Measurements from ENCODE around the gene PDE3A. TPM values are rescaled to one million over a fixed set of nuclear protein-coding genes. Genes with fewer than 3 reads are reported as not detected.

The PDE3A gene
- total and polyA plus RNA-seq, 3 donors from 2014 or later = 1.6 to 4.8 (median 2.7) TPM

GRCh38 chr12:20495997-20496396 is 127.7 kb downstream of the PDE3A start:
- Histone ChIP-seq H3K9me3 (no peaks in the 10 kb centered on the region), H3K27ac (no peak overlapping the region), H3K4me3 (no peak overlapping the region), H3K36me3 (ENCODE audit: low read depth, missing control alignments) (no peaks in the 10 kb centered on the region), H3K27me3 (no peaks in the 10 kb centered on the region), H3K4me1 (no peaks in the 10 kb centered on the region)
- no peak for TF ChIP-seq POLR2A (IDR thresholded peaks at IDR 0.05)
- no peak for TF ChIP-seq CTCF (IDR thresholded peaks at IDR 0.05)
- DNase-seq = no peak
- 88% methylated on average over 1 of the region's 1 CpG for WGBS, 2 donors
- intact Hi-C loops (cut with DNase I; ENCODE audit: low total_unique reads) = no loop called here

DNA sequence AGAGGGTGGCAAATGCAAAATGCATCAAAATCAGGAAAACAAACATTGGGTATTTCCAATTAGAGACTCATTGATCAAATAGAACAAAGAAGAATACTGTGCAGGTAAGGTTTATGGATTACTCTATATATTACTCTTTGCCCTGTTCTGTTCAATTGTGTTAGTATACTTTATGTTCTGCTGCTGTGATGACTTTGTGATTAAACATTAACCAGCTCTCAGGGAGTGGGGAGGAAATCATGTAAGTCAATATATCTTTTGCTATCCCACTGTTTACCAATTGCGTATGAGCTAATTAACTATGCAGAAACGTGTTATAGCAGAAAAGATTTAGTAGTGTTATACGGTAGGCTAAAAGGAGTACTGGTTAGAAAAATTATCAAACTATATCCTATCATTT is 129.4 kb downstream of the PDE3A start:
- Histone ChIP-seq H3K4me3 (no peak overlapping the region), H3K9me3 (no peaks in the 10 kb centered on the region), H3K27me3 (no peaks in the 10 kb centered on the region), H3K36me3 (ENCODE audit: low read depth, missing control alignments) (no peaks in the 10 kb centered on the region), H3K27ac (no peak overlapping the region), H3K4me1 (no peaks in the 10 kb centered on the region)
- intact Hi-C loops (cut with DNase I; ENCODE audit: low total_unique reads) = no loop called here
- WGBS, 2 donors = 71 to 72% methylated on average over 3 of the region's 3 CpGs
- no peak for DNase-seq
- no peak for TF ChIP-seq CTCF (IDR thresholded peaks at IDR 0.05)
- no peak for TF ChIP-seq POLR2A (IDR thresholded peaks at IDR 0.05)

DNA sequence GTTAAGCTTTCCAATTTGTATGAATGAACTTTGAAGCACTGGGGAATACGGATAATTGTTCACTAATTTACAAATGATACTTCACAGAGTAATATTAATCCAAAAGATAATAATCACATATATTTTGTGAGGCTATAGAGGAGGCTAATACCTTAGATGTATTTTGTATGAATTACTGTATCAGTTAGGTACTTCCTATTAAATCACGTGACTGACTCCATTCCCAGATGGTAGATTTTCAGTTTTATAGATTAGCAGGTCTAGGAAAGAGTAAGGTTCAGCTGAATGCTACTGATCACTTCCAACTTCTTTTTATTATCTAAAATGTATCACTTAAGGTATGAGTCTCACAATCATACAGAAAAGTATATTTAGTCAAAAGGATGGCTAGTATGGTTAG is 133.6 kb downstream of the PDE3A start:
- no peak overlapping the region for H3K27ac ChIP-seq
- no peak overlapping the region for H3K4me3 ChIP-seq
- H3K4me1 ChIP-seq = no peaks in the 10 kb centered on the region
- no peaks in the 10 kb centered on the region for H3K27me3 ChIP-seq
- intact Hi-C loops (cut with DNase I; ENCODE audit: low total_unique reads) = no loop called here
- TF ChIP-seq POLR2A (IDR thresholded peaks at IDR 0.05) (no peak), CTCF (IDR thresholded peaks at IDR 0.05) (no peak)
- no peaks in the 10 kb centered on the region for H3K9me3 ChIP-seq
- no peak for DNase-seq
- H3K36me3 ChIP-seq (ENCODE audit: low read depth, missing control alignments) = no peaks in the 10 kb centered on the region
- WGBS, 2 donors = 92 to 97% methylated on average over 2 of the region's 2 CpGs

DNA sequence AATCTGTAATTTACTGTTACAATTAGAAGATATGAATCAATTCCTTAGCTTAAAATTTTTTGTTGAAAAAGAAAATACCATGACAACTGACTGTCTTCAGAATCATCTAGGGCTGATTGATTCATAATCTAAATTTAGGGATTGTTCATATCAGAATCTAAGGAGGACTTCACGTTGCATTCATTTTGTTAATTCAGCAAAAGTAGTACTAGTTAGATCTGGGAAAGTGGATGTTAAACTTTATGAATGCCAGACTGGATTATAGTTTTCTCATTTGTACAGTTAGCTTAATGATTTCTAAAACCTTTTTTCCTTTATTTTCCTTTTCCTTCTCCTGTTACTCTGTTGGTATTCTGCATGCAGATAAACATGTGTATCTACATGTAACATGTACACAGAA is 135.5 kb downstream of the PDE3A start:
- H3K27ac ChIP-seq = no peak overlapping the region
- 63 to 70% methylated on average over 1 of the region's 1 CpG for WGBS, 2 donors
- TF ChIP-seq POLR2A (IDR thresholded peaks at IDR 0.05) (no peak), CTCF (IDR thresholded peaks at IDR 0.05) (no peak)
- H3K4me1 ChIP-seq = no peaks in the 10 kb centered on the region
- no peaks in the 10 kb centered on the region for H3K36me3 ChIP-seq (ENCODE audit: low read depth, missing control alignments)
- no peak for DNase-seq
- no peak overlapping the region for H3K4me3 ChIP-seq
- no peaks in the 10 kb centered on the region for H3K9me3 ChIP-seq
- H3K27me3 ChIP-seq = no peaks in the 10 kb centered on the region
- intact Hi-C loops (cut with DNase I; ENCODE audit: low total_unique reads) = no loop called here

- H3K4me3 ChIP-seq = no peak overlapping the region
- no peaks in the 10 kb centered on the region for H3K36me3 ChIP-seq (ENCODE audit: low read depth, missing control alignments)
- H3K27me3 ChIP-seq = no peaks in the 10 kb centered on the region
- intact Hi-C loops (cut with DNase I; ENCODE audit: low total_unique reads) = no loop called here
- no peak overlapping the region for H3K27ac ChIP-seq
- no peaks in the 10 kb centered on the region for H3K9me3 ChIP-seq
- no peak for TF ChIP-seq POLR2A (IDR thresholded peaks at IDR 0.05)
- no peak for TF ChIP-seq CTCF (IDR thresholded peaks at IDR 0.05)
- no peaks in the 10 kb centered on the region for H3K4me1 ChIP-seq
- no peak for DNase-seq
Observed at GRCh38 chr12:20505056-20505455, 136.7 kb downstream of the PDE3A start.
